Measurements from ENCODE around the gene MYBPC2. TPM values are rescaled to one million over a fixed set of nuclear protein-coding genes. Genes with fewer than 3 reads are reported as not detected.

The MYBPC2 gene
- total RNA-seq, 1 donor from 2014 or later = not detected

DNA sequence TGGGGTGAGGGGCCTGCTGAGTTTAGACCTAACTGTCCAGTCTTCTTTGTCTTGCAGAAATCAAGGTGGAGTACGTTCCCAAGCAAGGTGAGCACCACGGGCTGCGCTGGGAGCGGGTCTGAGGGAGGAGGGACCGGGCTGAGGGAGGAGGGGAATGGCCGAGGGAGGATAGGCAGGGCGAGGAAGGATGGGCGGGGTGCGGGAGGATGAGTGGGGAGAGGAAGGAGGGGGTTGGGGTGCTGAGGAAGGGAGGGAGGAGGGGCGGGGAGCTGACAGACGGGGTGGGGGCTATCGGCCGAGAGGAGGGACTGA lies 18.5 kb downstream of the MYBPC2 start:
- peaks cover 4% of the 10 kb centered on the region for H3K9me3 ChIP-seq (replicated peaks)
- no peak overlapping the region for H3K4me3 ChIP-seq
- intact Hi-C loops (cut with micrococcal nuclease) = no loop called here
- H3K36me3 ChIP-seq = no peaks in the 10 kb centered on the region
- DNase-seq = no peak
- no peaks in the 10 kb centered on the region for H3K4me1 ChIP-seq
- H3K27me3 ChIP-seq (ENCODE audit: low read depth) = peaks cover 28% of the 10 kb centered on the region
- no peak overlapping the region for H3K27ac ChIP-seq (replicated peaks)
- TF ChIP-seq, protein P1, sequence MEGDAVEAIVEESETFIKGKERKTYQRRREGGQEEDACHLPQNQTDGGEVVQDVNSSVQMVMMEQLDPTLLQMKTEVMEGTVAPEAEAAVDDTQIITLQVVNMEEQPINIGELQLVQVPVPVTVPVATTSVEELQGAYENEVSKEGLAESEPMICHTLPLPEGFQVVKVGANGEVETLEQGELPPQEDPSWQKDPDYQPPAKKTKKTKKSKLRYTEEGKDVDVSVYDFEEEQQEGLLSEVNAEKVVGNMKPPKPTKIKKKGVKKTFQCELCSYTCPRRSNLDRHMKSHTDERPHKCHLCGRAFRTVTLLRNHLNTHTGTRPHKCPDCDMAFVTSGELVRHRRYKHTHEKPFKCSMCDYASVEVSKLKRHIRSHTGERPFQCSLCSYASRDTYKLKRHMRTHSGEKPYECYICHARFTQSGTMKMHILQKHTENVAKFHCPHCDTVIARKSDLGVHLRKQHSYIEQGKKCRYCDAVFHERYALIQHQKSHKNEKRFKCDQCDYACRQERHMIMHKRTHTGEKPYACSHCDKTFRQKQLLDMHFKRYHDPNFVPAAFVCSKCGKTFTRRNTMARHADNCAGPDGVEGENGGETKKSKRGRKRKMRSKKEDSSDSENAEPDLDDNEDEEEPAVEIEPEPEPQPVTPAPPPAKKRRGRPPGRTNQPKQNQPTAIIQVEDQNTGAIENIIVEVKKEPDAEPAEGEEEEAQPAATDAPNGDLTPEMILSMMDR (IDR thresholded peaks at IDR 0.05; ENCODE audit: borderline replicate concordance) = no peak

DNA sequence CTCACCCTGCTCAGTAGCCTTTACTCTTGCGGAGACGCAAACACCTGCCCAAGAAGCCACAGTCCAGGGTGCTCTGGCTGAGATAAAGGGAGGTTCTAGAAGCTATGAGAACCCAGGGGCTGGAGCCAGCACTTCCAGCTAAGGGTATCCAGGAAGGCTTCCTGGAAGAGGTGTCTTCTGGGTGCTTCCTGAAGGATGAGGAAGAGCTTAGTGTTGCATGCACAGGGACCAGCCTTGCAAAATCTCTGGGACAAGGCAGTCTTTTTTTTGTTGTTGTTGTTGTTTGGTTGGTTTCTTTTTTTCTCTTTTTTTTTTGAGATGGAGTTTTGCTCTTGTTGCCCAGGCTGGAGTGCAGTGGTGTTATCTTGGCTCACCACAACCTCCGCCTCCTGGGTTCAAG lies 20.6 kb downstream of the MYBPC2 start:
- no peaks in the 10 kb centered on the region for H3K9me3 ChIP-seq (replicated peaks)
- H3K27ac ChIP-seq (replicated peaks) = no peak overlapping the region
- no peaks in the 10 kb centered on the region for H3K36me3 ChIP-seq
- DNase-seq = no peak
- peaks cover 48% of the 10 kb centered on the region for H3K27me3 ChIP-seq (ENCODE audit: low read depth)
- H3K4me3 ChIP-seq = no peak overlapping the region
- intact Hi-C loops (cut with micrococcal nuclease) = no loop called here
- TF ChIP-seq, protein P1 (IDR thresholded peaks at IDR 0.05; ENCODE audit: borderline replicate concordance) = no peak
- no peaks in the 10 kb centered on the region for H3K4me1 ChIP-seq

DNA sequence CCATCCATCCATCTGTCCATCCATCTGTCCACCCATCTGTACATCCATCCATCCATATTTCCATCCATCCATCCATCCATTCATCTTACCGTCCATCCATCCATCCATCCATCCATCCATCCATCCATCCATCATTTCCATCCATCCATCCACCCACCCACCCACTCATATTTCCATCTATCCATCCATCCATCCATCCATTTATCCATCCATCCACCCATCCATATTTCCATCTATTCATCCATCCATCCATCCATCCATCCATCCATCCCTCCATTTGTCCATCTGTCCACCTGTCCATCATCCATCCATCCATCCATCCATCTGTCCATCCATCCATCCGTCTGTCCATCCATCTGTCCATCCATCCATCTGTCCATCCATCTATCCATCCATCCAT lies 23.3 kb downstream of the MYBPC2 start:
- TF ChIP-seq, protein P1 (IDR thresholded peaks at IDR 0.05; ENCODE audit: borderline replicate concordance) = no peak

DNA sequence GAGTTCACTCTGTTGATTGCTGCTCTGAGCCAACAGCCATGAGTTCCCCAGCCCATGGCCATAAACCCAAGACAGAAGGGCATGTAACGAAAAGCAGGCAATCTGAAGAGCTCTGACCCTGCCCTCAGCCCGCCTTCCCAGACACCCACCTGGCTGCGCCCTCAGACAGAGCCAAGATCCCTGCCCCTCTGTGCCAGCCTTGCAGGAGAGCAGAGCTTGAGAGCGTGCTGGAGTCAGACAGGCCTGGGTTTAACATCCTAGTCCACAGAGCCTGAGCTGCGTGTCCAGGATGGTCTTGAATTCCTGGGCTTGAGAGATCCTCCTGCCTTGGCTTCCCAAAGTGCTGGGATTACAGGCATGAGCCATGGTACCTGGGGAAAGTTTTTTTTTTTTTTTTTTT lies 24.6 kb downstream of the MYBPC2 start:
- H3K27me3 ChIP-seq (ENCODE audit: low read depth) = peaks cover 69% of the 10 kb centered on the region
- intact Hi-C loops (cut with micrococcal nuclease) = no loop called here

More for the DNA sequence above, 23.3 kb downstream of the MYBPC2 start:
- H3K27me3 ChIP-seq (ENCODE audit: low read depth) = peaks cover 57% of the 10 kb centered on the region
- no peaks in the 10 kb centered on the region for H3K36me3 ChIP-seq
- no peaks in the 10 kb centered on the region for H3K4me1 ChIP-seq
- no peaks in the 10 kb centered on the region for H3K9me3 ChIP-seq (replicated peaks)
- intact Hi-C loops (cut with micrococcal nuclease) = no loop called here
- no peak for DNase-seq
- H3K27ac ChIP-seq (replicated peaks) = no peak overlapping the region
- H3K4me3 ChIP-seq = no peak overlapping the region

DNA sequence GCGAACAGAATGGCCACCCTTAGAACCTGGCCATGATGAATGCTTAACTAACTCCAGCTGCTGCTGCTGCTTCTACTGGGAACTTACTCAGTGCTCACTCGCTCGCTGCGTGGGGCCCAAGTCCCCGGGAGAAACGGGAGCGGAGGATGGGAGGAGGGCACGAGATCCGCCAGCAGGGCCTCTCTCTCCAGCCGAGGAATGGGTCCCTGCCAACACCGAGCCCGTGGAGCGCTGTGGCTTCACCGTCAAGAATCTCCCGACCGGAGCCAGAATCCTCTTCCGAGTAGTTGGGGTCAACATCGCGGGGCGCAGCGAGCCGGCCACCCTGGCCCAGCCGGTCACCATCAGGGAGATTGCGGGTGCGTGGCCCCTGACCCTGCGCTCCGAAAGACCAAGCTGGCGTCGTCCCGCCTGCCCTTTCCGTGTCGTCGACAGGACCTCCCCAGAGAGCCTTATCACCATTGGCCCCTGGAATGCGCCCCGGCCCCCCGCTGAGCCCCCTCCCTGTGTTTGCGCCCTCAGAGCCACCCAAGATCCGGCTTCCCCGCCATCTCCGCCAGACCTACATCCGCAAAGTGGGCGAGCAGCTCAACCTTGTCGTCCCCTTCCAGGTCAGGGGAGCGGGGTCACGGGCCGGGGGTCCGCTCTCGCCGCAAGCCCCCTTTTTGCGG lies 25.8 kb downstream of the MYBPC2 start:
- Histone ChIP-seq H3K36me3 (no peaks in the 10 kb centered on the region), H3K27me3 (ENCODE audit: low read depth) (peaks cover 76% of the 10 kb centered on the region), H3K27ac (replicated peaks) (no peak overlapping the region), H3K4me3 (no peak overlapping the region), H3K4me1 (no peaks in the 10 kb centered on the region), H3K9me3 (replicated peaks) (no peaks in the 10 kb centered on the region)
- TF ChIP-seq, protein P1 (IDR thresholded peaks at IDR 0.05; ENCODE audit: borderline replicate concordance) = no peak
- no peak for DNase-seq
- intact Hi-C loops (cut with micrococcal nuclease) = no loop called here

More for the DNA sequence above, 24.6 kb downstream of the MYBPC2 start:
- H3K27ac ChIP-seq (replicated peaks) = no peak overlapping the region
- H3K36me3 ChIP-seq = no peaks in the 10 kb centered on the region
- H3K9me3 ChIP-seq (replicated peaks) = no peaks in the 10 kb centered on the region
- H3K4me1 ChIP-seq = no peaks in the 10 kb centered on the region
- DNase-seq = no peak
- H3K4me3 ChIP-seq = no peak overlapping the region
- TF ChIP-seq, protein P1 (IDR thresholded peaks at IDR 0.05; ENCODE audit: borderline replicate concordance) = no peak
